Testis (tissue), 2 donors: ENCODE measurements around the gene CDH12.

Experiments
- CTCF ChIP-seq, 3 experiments: fragments of 450-650 bp in 2 of 3; fragments of 200-600 bp in 1 of 3; sonication (generic) in 1 of 3; IDR thresholded peaks; one replicate each; pipeline ENCODE4 v1.5.1; 2016 to 2019; ENCODE audit warnings: antibody characterized with exemption in 3 of 3, mild to moderate bottlenecking in 2 of 3, moderate library complexity in 1 of 3
- POLR2A ChIP-seq: fragments of 450-650 bp; IDR thresholded peaks from one replicate; pipeline ENCODE4 v1.6.1; 2017; ENCODE audit warnings: antibody characterized with exemption, mild to moderate bottlenecking, moderate library complexity

- TF ChIP-seq POLR2A: no peak
- no peak for TF ChIP-seq CTCF (IDR thresholded peaks at IDR 0.05)
These were observed 180.0 kb downstream of the CDH12 start for GRCh38 chr5:22673131-22673530.
